ENCODE results near the gene NTM.

GRCh38 chr11:131957201-131957600 is 586.8 kb downstream of the NTM start:
- TF ChIP-seq POLR2AphosphoS5 (IDR thresholded peaks at IDR 0.05) (no peak), MXI1 (conservative IDR thresholded peaks at IDR 0.05; ENCODE audit: poor library complexity, severe bottlenecking) (no peak), RAD21 (conservative IDR thresholded peaks at IDR 0.05) (no peak), EP300 (conservative IDR thresholded peaks at IDR 0.05; ENCODE audit: poor library complexity, severe bottlenecking) (no peak), EZH2 (IDR thresholded peaks at IDR 0.05; ENCODE audit: borderline replicate concordance, insufficient read depth, low read length, poor library complexity, severe bottlenecking) (no peak), TAF1 (IDR thresholded peaks at IDR 0.05; ENCODE audit: low read depth) (no peak), SMC3 (conservative IDR thresholded peaks at IDR 0.05; ENCODE audit: poor library complexity) (no peak)
- TF ChIP-seq, protein P1, sequence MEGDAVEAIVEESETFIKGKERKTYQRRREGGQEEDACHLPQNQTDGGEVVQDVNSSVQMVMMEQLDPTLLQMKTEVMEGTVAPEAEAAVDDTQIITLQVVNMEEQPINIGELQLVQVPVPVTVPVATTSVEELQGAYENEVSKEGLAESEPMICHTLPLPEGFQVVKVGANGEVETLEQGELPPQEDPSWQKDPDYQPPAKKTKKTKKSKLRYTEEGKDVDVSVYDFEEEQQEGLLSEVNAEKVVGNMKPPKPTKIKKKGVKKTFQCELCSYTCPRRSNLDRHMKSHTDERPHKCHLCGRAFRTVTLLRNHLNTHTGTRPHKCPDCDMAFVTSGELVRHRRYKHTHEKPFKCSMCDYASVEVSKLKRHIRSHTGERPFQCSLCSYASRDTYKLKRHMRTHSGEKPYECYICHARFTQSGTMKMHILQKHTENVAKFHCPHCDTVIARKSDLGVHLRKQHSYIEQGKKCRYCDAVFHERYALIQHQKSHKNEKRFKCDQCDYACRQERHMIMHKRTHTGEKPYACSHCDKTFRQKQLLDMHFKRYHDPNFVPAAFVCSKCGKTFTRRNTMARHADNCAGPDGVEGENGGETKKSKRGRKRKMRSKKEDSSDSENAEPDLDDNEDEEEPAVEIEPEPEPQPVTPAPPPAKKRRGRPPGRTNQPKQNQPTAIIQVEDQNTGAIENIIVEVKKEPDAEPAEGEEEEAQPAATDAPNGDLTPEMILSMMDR (IDR thresholded peaks at IDR 0.05; ENCODE audit: poor library complexity, severe bottlenecking) = no peak
- TF ChIP-seq, protein P2, sequence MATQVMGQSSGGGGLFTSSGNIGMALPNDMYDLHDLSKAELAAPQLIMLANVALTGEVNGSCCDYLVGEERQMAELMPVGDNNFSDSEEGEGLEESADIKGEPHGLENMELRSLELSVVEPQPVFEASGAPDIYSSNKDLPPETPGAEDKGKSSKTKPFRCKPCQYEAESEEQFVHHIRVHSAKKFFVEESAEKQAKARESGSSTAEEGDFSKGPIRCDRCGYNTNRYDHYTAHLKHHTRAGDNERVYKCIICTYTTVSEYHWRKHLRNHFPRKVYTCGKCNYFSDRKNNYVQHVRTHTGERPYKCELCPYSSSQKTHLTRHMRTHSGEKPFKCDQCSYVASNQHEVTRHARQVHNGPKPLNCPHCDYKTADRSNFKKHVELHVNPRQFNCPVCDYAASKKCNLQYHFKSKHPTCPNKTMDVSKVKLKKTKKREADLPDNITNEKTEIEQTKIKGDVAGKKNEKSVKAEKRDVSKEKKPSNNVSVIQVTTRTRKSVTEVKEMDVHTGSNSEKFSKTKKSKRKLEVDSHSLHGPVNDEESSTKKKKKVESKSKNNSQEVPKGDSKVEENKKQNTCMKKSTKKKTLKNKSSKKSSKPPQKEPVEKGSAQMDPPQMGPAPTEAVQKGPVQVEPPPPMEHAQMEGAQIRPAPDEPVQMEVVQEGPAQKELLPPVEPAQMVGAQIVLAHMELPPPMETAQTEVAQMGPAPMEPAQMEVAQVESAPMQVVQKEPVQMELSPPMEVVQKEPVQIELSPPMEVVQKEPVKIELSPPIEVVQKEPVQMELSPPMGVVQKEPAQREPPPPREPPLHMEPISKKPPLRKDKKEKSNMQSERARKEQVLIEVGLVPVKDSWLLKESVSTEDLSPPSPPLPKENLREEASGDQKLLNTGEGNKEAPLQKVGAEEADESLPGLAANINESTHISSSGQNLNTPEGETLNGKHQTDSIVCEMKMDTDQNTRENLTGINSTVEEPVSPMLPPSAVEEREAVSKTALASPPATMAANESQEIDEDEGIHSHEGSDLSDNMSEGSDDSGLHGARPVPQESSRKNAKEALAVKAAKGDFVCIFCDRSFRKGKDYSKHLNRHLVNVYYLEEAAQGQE (IDR thresholded peaks at IDR 0.05; ENCODE audit: borderline replicate concordance) = no peak

All from neural cell (in vitro differentiated cells).